CD8-positive, alpha-beta memory T cell (primary cell): ENCODE measurements around the gene CFAP47. TPM values are rescaled to one million over a fixed set of nuclear protein-coding genes. Genes with fewer than 3 reads are reported as not detected.

Source experiments
- CTCF ChIA-PET: fragments of 350-600 bp; sonication (Branson Sonifier 250); formaldehyde crosslinking; loops from one replicate; lab custom pipeline; 2021; ENCODE audit warnings: antibody characterized with exemption; lab: Charles Lee
- POLR2A ChIA-PET: fragments of 350-600 bp; sonication (Branson Sonifier 250); formaldehyde crosslinking; loops from one replicate; lab custom pipeline; 2021; ENCODE audit warnings: antibody characterized with exemption; lab: Charles Lee
- DNase-seq, 5 donors: peaks; one replicate each; pipeline versions ENCODE4 v3.0.0 to v3.0.0-alpha.2; 2020 to 2022; ENCODE audit warnings: mixed read lengths in 1 of 5
- H3K27ac ChIP-seq: one replicate; pipeline ENCODE4 v1.7.0; 2013; ENCODE audit warnings: low read depth, mild to moderate bottlenecking, low read length, moderate library complexity
- H3K27me3 ChIP-seq: 2 replicates; pipeline ENCODE4 v1.7.0; 2013; ENCODE audit warnings: low read length, mild to moderate bottlenecking; ENCODE audit not compliant: insufficient read depth, poor library complexity, severe bottlenecking
- H3K36me3 ChIP-seq: 2 replicates; pipeline ENCODE4 v1.7.0; 2013; ENCODE audit warnings: mild to moderate bottlenecking, low read length, moderate library complexity; ENCODE audit not compliant: insufficient read depth
- H3K4me1 ChIP-seq: 2 replicates; pipeline ENCODE4 v1.7.0; 2013; ENCODE audit warnings: mild to moderate bottlenecking, low read length, moderate library complexity; ENCODE audit not compliant: insufficient read depth
- H3K4me3 ChIP-seq: 2 replicates; pipeline ENCODE4 v1.7.0; 2013; ENCODE audit warnings: mild to moderate bottlenecking, low read length
- H3K9me3 ChIP-seq: 2 replicates; pipeline ENCODE4 v1.7.0; 2013; ENCODE audit warnings: mild to moderate bottlenecking, low read length
- H3K27ac Mint-ChIP-seq, 8 donors: one replicate each; pipeline ENCODE4 v1.8.0; 2020 to 2021; ENCODE audit warnings: mixed read lengths in 8 of 8, mild to moderate bottlenecking in 6 of 8, inconsistent platforms in 3 of 8, moderate library complexity in 3 of 8
- H3K27me3 Mint-ChIP-seq, 2 donors: one replicate each; pipeline ENCODE4 v1.8.0; 2020 to 2021; ENCODE audit warnings: mixed read lengths in 2 of 2, mild to moderate bottlenecking in 1 of 2, moderate library complexity in 1 of 2
- H3K36me3 Mint-ChIP-seq, 3 donors: one replicate each; pipeline ENCODE4 v1.8.0; 2020 to 2021; ENCODE audit warnings: mixed read lengths in 3 of 3, inconsistent platforms in 1 of 3, mild to moderate bottlenecking in 1 of 3
- H3K4me1 Mint-ChIP-seq, 3 donors: one replicate each; pipeline ENCODE4 v1.8.0; 2020 to 2021; ENCODE audit warnings: mixed read lengths in 3 of 3, inconsistent platforms in 1 of 3, mild to moderate bottlenecking in 1 of 3
- H3K4me3 Mint-ChIP-seq, 7 donors: one replicate each; pipeline ENCODE4 v1.8.0; 2020 to 2021; ENCODE audit warnings: mixed read lengths in 7 of 7, mild to moderate bottlenecking in 6 of 7, moderate library complexity in 4 of 7, inconsistent platforms in 2 of 7
- H3K9me3 Mint-ChIP-seq, 5 donors: one replicate each; pipeline ENCODE4 v1.8.0; 2020 to 2022; ENCODE audit warnings: mixed read lengths in 5 of 5, mild to moderate bottlenecking in 3 of 5, moderate library complexity in 2 of 5, inconsistent platforms in 1 of 5
- polyA plus RNA-seq: library from polyadenylated mRNA; unstranded; fragments of 300-500 nt; fragmentation: Illumina TruSeq; gene quantifications from one replicate; pipeline ENCODE4 v1.2.3, GENCODE V29; 2021
- total RNA-seq, 2 experiments: library from RNA; stranded (reverse); gene quantifications; one replicate each; pipeline ENCODE4 v1.2.3, GENCODE V29; 2021

Gene CFAP47
- total and polyA plus RNA-seq, 3 experiments from 2014 or later: not detected

DNA sequence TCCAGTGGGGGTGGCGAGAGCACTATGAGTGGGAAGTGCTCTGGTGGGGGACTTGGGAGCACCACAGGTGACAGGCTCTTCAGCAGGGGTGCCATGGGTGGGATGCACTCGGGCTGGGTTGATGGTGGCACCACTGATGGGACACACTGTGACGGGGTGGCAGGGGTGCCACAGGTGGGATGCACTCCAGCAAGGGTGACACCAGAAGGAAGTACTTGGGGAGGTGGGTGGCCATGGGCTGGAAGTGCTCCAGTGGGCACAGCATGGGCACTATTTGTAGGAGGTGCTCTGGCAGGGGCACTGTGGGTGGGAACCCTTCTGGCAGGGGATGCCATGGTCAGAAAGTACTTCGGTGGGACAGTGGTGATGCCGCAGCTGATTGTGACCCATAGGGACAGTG lies 346.6 kb downstream of the CFAP47 start:
- Histone ChIP-seq H3K4me3 (no peak overlapping the region), H3K4me1 (no peaks in the 10 kb centered on the region), H3K36me3 (no peaks in the 10 kb centered on the region), H3K27me3 (no peaks in the 10 kb centered on the region), H3K27ac (no peak overlapping the region), H3K9me3 (no peaks in the 10 kb centered on the region)
- Mint-ChIP-seq H3K4me3 (no peak overlapping the region), H3K27me3 (no peaks in the 10 kb centered on the region), H3K36me3 (no peaks in the 10 kb centered on the region), H3K9me3 (peaks cover 0 to 12% (median 8%) of the 10 kb centered on the region in 5 donors), H3K27ac (no peak overlapping the region), H3K4me1 (no peaks in the 10 kb centered on the region)
- POLR2A ChIA-PET: no interaction called here
- DNase-seq: no peak
- CTCF ChIA-PET: no interaction called here

DNA sequence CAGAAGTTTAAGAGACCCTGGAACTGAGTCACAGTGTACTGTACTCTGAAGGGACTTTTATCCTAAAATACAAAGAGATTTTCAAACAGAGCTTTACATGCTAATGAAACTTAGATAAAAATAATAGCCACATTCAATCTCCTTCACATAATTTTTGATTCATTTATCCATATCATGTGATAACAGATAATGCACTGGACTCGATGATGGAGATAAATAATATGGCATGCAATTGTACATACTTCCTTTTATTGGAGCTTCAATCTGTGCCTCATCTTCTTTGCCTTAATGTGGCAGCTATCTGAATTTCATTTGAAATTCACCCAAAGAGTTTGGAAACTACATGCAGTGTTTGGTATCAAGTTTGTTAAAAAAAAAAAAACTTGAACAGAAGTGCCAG lies 390.6 kb downstream of the CFAP47 start:
- Mint-ChIP-seq H3K4me3 (no peak overlapping the region), H3K27ac (no peak overlapping the region), H3K4me1 (no peaks in the 10 kb centered on the region), H3K27me3 (no peaks in the 10 kb centered on the region), H3K9me3 (peaks cover 0 to 4% (median 0%) of the 10 kb centered on the region in 5 donors), H3K36me3 (no peaks in the 10 kb centered on the region)
- Histone ChIP-seq H3K4me3 (no peak overlapping the region), H3K27ac (no peak overlapping the region), H3K36me3 (no peaks in the 10 kb centered on the region), H3K4me1 (no peaks in the 10 kb centered on the region), H3K27me3 (no peaks in the 10 kb centered on the region), H3K9me3 (no peaks in the 10 kb centered on the region)
- POLR2A ChIA-PET: no interaction called here
- no peak for DNase-seq
- CTCF ChIA-PET: no interaction called here

DNA sequence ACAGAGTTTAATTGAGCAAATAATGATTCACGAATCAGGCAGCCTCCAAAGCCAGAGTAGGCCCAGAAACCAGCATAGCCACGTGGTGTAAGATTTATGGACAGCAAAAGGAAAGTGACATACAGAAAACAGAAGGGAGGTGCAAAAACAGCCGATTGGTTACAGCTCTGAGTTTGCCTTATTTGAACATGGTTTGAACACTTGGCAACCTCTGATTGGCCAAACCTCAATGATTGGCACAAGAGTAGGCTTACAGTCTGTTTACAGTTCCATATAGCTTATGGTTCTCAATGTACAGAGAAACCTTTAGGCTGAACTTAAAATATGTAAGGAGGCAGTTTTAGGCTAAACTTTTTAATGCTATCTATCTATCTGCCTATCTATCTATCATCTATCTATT lies 394.8 kb downstream of the CFAP47 start:
- Histone ChIP-seq H3K4me3 (no peak overlapping the region), H3K4me1 (no peaks in the 10 kb centered on the region), H3K27me3 (no peaks in the 10 kb centered on the region), H3K27ac (no peak overlapping the region), H3K36me3 (no peaks in the 10 kb centered on the region), H3K9me3 (no peaks in the 10 kb centered on the region)
- Mint-ChIP-seq H3K27me3 (no peaks in the 10 kb centered on the region), H3K36me3 (no peaks in the 10 kb centered on the region), H3K4me3 (no peak overlapping the region), H3K27ac (no peak overlapping the region), H3K9me3 (peaks cover 0 to 6% (median 4%) of the 10 kb centered on the region in 5 donors), H3K4me1 (no peaks in the 10 kb centered on the region)
- CTCF ChIA-PET: no interaction called here
- POLR2A ChIA-PET: no interaction called here
- DNase-seq: no peak

DNA sequence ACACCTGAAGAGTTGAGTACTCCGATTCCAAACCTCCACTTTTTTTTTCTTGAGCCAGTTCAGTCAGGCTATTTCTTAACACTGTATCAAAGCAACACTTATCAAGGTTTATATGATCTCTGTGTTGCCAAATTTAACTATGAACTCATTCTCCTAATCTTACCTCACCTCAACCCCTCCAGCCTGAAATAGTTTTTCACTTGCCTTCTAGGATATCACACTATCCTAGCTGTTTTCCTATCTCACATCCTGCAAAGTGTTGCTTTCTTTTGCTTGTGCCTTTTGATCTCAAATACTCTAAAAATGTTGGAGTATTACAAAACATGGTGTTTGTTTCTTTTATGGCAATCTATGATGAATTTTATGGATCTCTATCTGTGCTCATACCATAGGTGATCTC lies 415.0 kb downstream of the CFAP47 start:
- Mint-ChIP-seq H3K9me3 (peaks cover 2 to 22% (median 2%) of the 10 kb centered on the region in 5 donors), H3K27ac (no peak overlapping the region), H3K4me3 (no peak overlapping the region), H3K36me3 (no peaks in the 10 kb centered on the region), H3K27me3 (no peaks in the 10 kb centered on the region), H3K4me1 (no peaks in the 10 kb centered on the region)
- DNase-seq: no peak
- Histone ChIP-seq H3K4me3 (no peak overlapping the region), H3K9me3 (no peaks in the 10 kb centered on the region), H3K27me3 (no peaks in the 10 kb centered on the region), H3K36me3 (no peaks in the 10 kb centered on the region), H3K27ac (no peak overlapping the region), H3K4me1 (no peaks in the 10 kb centered on the region)
- CTCF ChIA-PET: no interaction called here
- POLR2A ChIA-PET: no interaction called here

DNA sequence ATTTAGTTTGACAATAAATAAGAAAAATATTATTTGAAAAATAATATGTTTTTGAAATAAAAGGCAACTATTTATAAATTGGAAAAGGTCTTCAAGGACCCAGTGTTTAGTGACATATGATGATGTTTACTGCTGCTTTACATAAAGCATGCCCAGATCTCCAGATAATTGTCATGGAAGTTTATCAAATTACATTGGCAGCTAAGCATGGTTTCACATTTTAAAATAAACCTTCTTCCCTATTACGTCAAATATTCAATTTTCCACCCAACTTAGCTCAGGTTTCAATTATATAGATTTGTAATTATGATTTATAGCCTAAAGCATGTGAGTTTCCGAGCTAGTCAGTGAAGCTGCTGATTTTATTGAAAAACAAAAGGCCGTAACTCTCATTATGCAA lies 417.2 kb downstream of the CFAP47 start:
- POLR2A ChIA-PET: no interaction called here
- Histone ChIP-seq H3K27ac (no peak overlapping the region), H3K9me3 (no peaks in the 10 kb centered on the region), H3K36me3 (no peaks in the 10 kb centered on the region), H3K4me1 (no peaks in the 10 kb centered on the region), H3K4me3 (no peak overlapping the region), H3K27me3 (no peaks in the 10 kb centered on the region)
- Mint-ChIP-seq H3K4me1 (no peaks in the 10 kb centered on the region), H3K27me3 (no peaks in the 10 kb centered on the region), H3K4me3 (no peak overlapping the region), H3K27ac (no peak overlapping the region), H3K9me3 (peaks cover 0 to 10% (median 2%) of the 10 kb centered on the region in 5 donors), H3K36me3 (no peaks in the 10 kb centered on the region)
- DNase-seq: no peak
- CTCF ChIA-PET: no interaction called here

DNA sequence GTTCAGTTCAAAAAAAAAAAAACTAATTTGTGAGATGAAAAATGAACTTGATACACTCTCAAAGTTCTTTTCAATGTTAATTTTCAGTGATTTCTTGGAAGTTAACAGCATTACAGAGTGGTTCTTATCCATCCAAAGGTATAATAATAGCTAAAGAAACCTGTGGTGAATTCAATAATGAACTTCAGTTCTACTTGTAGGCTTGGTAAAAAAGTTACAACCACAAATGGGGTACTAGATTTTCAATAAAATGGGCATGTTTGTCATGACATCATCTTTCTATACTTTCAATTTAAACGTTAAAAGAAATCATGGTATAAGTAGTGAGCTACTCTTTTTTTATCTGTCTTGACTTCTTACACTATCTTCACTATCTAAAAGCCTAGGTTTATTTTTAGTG lies 424.8 kb downstream of the CFAP47 start:
- ChIA-PET POLR2A (no interaction called here), CTCF (no interaction called here)

DNA sequence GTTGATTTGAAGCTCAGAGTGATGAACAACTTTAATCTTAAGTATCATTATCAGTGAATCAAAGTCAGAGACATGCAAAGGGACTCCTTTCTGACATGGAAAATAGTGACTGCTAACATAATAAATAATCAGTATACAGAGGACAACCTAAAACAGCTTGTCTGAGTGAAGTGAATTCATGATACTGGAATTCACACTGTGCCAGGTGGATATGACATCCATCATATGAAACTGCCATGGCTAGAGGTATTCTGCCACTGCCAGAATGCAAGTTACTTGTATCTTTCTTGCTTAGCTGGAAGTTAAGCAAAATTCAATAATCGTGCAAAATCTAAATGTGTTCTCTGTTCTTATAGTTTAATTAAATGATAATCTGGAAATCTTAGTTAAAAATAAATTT lies 429.0 kb downstream of the CFAP47 start:
- Histone ChIP-seq H3K4me3 (no peak overlapping the region), H3K27me3 (no peaks in the 10 kb centered on the region), H3K36me3 (no peaks in the 10 kb centered on the region), H3K27ac (no peak overlapping the region), H3K9me3 (no peaks in the 10 kb centered on the region), H3K4me1 (no peaks in the 10 kb centered on the region)
- Mint-ChIP-seq H3K27ac (no peak overlapping the region), H3K27me3 (peaks cover 0 to 2% of the 10 kb centered on the region in 2 donors), H3K36me3 (no peaks in the 10 kb centered on the region), H3K4me1 (no peaks in the 10 kb centered on the region), H3K9me3 (peaks cover 0 to 5% (median 2%) of the 10 kb centered on the region in 5 donors), H3K4me3 (no peak overlapping the region)
- ChIA-PET CTCF (no interaction called here), POLR2A (no interaction called here)
- no peak for DNase-seq

More for the DNA sequence above, 424.8 kb downstream of the CFAP47 start:
- H3K4me1 ChIP-seq: no peaks in the 10 kb centered on the region
- no peaks in the 10 kb centered on the region for H3K4me1 Mint-ChIP-seq
- H3K36me3 Mint-ChIP-seq: no peaks in the 10 kb centered on the region
- H3K27ac ChIP-seq: no peak overlapping the region
- peaks cover 0 to 2% of the 10 kb centered on the region in 2 donors for H3K27me3 Mint-ChIP-seq
- no peaks in the 10 kb centered on the region for H3K27me3 ChIP-seq
- DNase-seq: no peak
- peaks cover 0 to 6% (median 0%) of the 10 kb centered on the region in 5 donors for H3K9me3 Mint-ChIP-seq
- H3K36me3 ChIP-seq: no peaks in the 10 kb centered on the region
- no peak overlapping the region for H3K4me3 Mint-ChIP-seq
- H3K4me3 ChIP-seq: no peak overlapping the region
- no peaks in the 10 kb centered on the region for H3K9me3 ChIP-seq
- no peak overlapping the region for H3K27ac Mint-ChIP-seq

DNA sequence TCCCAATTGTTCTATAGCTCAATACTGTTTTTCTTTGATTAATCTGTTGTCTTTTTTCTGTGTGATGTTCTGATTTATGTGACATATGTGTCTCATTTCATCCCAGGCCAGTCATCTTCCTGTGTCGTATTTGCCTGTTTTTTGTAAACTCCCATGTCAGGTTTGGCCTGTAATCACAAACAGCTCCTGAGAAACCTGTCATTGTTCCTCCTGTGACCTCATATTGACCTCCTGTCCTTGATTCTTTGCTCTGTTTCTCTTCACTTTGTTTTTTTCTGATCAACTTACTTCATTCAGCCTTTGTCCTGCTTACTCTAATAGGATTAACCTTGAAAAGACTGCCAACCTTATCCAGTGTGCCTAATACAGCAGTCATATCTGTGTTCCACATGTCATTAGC lies 438.3 kb downstream of the CFAP47 start:
- no peak for DNase-seq
- Mint-ChIP-seq H3K4me3 (no peak overlapping the region), H3K36me3 (no peaks in the 10 kb centered on the region), H3K9me3 (peaks cover 0 to 12% (median 5%) of the 10 kb centered on the region in 5 donors), H3K27me3 (no peaks in the 10 kb centered on the region), H3K4me1 (no peaks in the 10 kb centered on the region), H3K27ac (no peak overlapping the region)
- ChIA-PET CTCF (no interaction called here), POLR2A (no interaction called here)
- no peak overlapping the region for H3K4me3 ChIP-seq
- H3K4me1 ChIP-seq: no peaks in the 10 kb centered on the region
- no peaks in the 10 kb centered on the region for H3K9me3 ChIP-seq
- no peak overlapping the region for H3K27ac ChIP-seq
- H3K36me3 ChIP-seq: no peaks in the 10 kb centered on the region
- H3K27me3 ChIP-seq: no peaks in the 10 kb centered on the region

DNA sequence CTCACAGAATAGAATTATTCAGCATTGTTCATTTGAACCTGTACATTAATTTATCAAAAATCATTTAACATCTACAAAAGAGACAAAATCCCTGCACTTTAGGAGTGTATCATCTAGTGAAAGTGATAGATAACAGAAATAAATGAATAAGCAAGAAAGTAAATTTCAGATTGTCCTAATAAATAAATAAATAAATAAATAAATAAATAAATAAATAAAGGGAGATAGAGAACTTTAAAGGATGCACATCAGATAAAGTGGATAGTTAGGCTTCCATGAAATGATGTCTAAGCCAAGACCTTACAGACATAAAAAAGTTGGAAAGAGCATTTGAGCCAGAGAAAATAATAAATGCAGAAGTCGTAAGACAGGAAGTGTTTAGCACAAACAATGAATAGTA lies 444.7 kb downstream of the CFAP47 start:
- peaks cover 0 to 6% (median 5%) of the 10 kb centered on the region in 5 donors for H3K9me3 Mint-ChIP-seq
- no peak overlapping the region for H3K27ac ChIP-seq
- H3K36me3 Mint-ChIP-seq: no peaks in the 10 kb centered on the region
- no peaks in the 10 kb centered on the region for H3K9me3 ChIP-seq
- H3K27me3 Mint-ChIP-seq: no peaks in the 10 kb centered on the region
- H3K4me1 ChIP-seq: no peaks in the 10 kb centered on the region
- no peak for DNase-seq
- H3K4me3 Mint-ChIP-seq: no peak overlapping the region
- no peak overlapping the region for H3K4me3 ChIP-seq
- H3K27ac Mint-ChIP-seq: no peak overlapping the region
- H3K4me1 Mint-ChIP-seq: no peaks in the 10 kb centered on the region
- ChIA-PET POLR2A (no interaction called here), CTCF (no interaction called here)
- H3K36me3 ChIP-seq: no peaks in the 10 kb centered on the region
- H3K27me3 ChIP-seq: no peaks in the 10 kb centered on the region
